Hepatocyte (in vitro differentiated cells): ENCODE measurements around the gene ZNF628. TPM values are rescaled to one million over a fixed set of nuclear protein-coding genes. Genes with fewer than 3 reads are reported as not detected.

Experiments used
- DNase-seq: peaks from one replicate; pipeline ENCODE4 v3.0.0-alpha.2; 2016; ENCODE audit warnings: low spot score
- H2AFZ ChIP-seq: fragments of 200-600 bp; sonication (generic); 2 replicates; pipeline ENCODE4 v1.6.0; 2016; ENCODE audit warnings: antibody characterized with exemption, mild to moderate bottlenecking
- H3K27ac ChIP-seq: fragments of 200-600 bp; sonication (generic); 2 replicates; pipeline ENCODE4 v1.5.1; 2016; ENCODE audit warnings: mild to moderate bottlenecking
- H3K27me3 ChIP-seq: fragments of 200-600 bp; sonication (generic); 2 replicates; pipeline ENCODE4 v1.6.1; 2016
- H3K36me3 ChIP-seq: fragments of 200-600 bp; sonication (generic); replicated peaks from 2 replicates; pipeline ENCODE4 v1.5.1; 2016; ENCODE audit warnings: low read depth; ENCODE audit not compliant: insufficient read depth
- H3K4me1 ChIP-seq: fragments of 200-600 bp; sonication (generic); 2 replicates; pipeline ENCODE4 v1.5.1; 2016; ENCODE audit warnings: mild to moderate bottlenecking, moderate library complexity; ENCODE audit not compliant: insufficient read depth
- H3K4me2 ChIP-seq: fragments of 200-600 bp; sonication (generic); 2 replicates; pipeline ENCODE4 v1.6.0; 2016
- H3K4me3 ChIP-seq: fragments of 200-600 bp; sonication (generic); 2 replicates; pipeline ENCODE4 v1.5.1; 2016; ENCODE audit warnings: mild to moderate bottlenecking
- H3K79me2 ChIP-seq: fragments of 200-600 bp; sonication (generic); 2 replicates; pipeline ENCODE4 v1.6.0; 2017; ENCODE audit warnings: mild to moderate bottlenecking
- H3K9me2 ChIP-seq: fragments of 200-600 bp; sonication (generic); replicated peaks from 2 replicates; pipeline ENCODE4 v1.6.0; 2017; ENCODE audit warnings: mild to moderate bottlenecking; ENCODE audit not compliant: insufficient read depth
- H3K9me3 ChIP-seq: fragments of 200-600 bp; sonication (generic); 2 replicates; pipeline ENCODE4 v1.5.1; 2016; ENCODE audit warnings: low read depth, mild to moderate bottlenecking
- H4K20me1 ChIP-seq: fragments of 200-600 bp; sonication (generic); 2 replicates; pipeline ENCODE4 v1.6.0; 2016; ENCODE audit warnings: mild to moderate bottlenecking; ENCODE audit not compliant: insufficient read depth, poor library complexity, severe bottlenecking
- CTCF ChIP-seq: fragments of 200-600 bp; sonication (generic); IDR thresholded peaks from 2 replicates; pipeline ENCODE4 v1.5.1; 2016; ENCODE audit warnings: antibody characterized with exemption, mild to moderate bottlenecking; ENCODE audit not compliant: poor library complexity
- EZH2 ChIP-seq: fragments of 200-600 bp; sonication (generic); IDR thresholded peaks from 2 replicates; pipeline ENCODE4 v1.6.1; 2016; ENCODE audit warnings: antibody characterized with exemption, mild to moderate bottlenecking, borderline replicate concordance
- EZH2phosphoT487 ChIP-seq: fragments of 200-600 bp; sonication (generic); IDR thresholded peaks from one replicate; pipeline ENCODE4 v1.6.1; 2018; ENCODE audit warnings: antibody characterized with exemption, mild to moderate bottlenecking, low read depth, moderate library complexity; ENCODE audit not compliant: unreplicated experiment, severe bottlenecking
- WGBS: methylation state at CpG from one replicate; pipeline ENCODE4 v1.1.6; 2016; ENCODE audit warnings: low lambda C conversion rate; ENCODE audit errors: missing lambda C conversion rate; 5-methylcytosine and 5-hydroxymethylcytosine counted together
- polyA plus RNA-seq: library from polyadenylated mRNA; unstranded; fragments of >200 nt; fragmentation: Nextera tagmentation; extraction: Ambion mirVana; gene quantifications from 2 replicates; pipeline ENCODE4 v1.2.1, GENCODE V29; 2016
- total RNA-seq: library from RNA; depleted of rRNA; stranded (reverse); fragments of >200 nt; gene quantifications from 2 replicates; pipeline ENCODE4 v1.2.3, GENCODE V29; 2014

The ZNF628 gene
- total and polyA plus RNA-seq, 2 experiments from 2014 or later = 1.2 to 4.7 TPM

- Histone ChIP-seq H3K79me2 (peaks cover 25% of the 10 kb centered on the region), H3K4me1 (peaks cover 17% of the 10 kb centered on the region), H3K9me3 (no peaks in the 10 kb centered on the region), H3K36me3 (no peaks in the 10 kb centered on the region), H3K27me3 (no peaks in the 10 kb centered on the region), H2AFZ (no peak overlapping the region), H3K4me2 (no peak overlapping the region), H3K9me2 (no peaks in the 10 kb centered on the region), H3K4me3 (no peak overlapping the region), H3K27ac (no peak overlapping the region), H4K20me1 (no peaks in the 10 kb centered on the region)
- TF ChIP-seq EZH2 (no peak), CTCF (no peak), EZH2phosphoT487 (no peak)
- 89% methylated on average over 15 of the region's 15 CpGs for WGBS
- no peak for DNase-seq
Observed at GRCh38 chr19:55479451-55480230, 3.2 kb downstream of the ZNF628 start.

DNA sequence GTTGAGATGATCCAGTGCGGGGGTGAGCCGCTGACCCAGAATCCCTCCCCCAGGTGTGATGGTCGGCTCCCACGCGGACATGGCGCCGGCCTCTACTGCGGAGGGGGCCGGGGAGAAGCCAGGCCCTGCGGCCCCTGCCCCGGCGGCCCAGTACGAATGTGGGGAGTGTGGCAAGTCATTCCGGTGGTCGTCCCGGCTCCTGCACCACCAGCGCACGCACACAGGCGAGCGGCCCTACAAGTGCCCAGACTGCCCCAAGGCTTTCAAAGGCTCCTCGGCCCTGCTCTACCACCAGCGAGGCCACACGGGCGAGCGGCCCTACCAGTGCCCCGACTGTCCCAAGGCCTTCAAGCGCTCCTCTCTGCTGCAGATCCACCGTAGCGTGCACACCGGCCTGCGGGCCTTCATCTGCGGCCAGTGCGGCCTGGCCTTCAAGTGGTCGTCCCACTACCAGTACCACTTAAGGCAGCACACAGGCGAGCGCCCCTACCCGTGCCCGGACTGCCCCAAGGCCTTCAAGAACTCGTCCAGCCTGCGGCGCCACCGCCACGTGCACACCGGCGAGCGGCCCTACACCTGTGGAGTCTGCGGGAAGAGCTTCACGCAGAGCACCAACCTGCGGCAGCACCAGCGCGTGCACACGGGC, 4.9 kb downstream of the ZNF628 start:
- DNase-seq = no peak
- no peak overlapping the region for H3K27ac ChIP-seq
- no peaks in the 10 kb centered on the region for H3K36me3 ChIP-seq
- 97% methylated on average over 50 of the region's 52 CpGs for WGBS
- H3K79me2 ChIP-seq = peaks cover 28% of the 10 kb centered on the region
- no peak overlapping the region for H3K4me3 ChIP-seq
- H3K4me1 ChIP-seq = peaks cover 17% of the 10 kb centered on the region
- no peaks in the 10 kb centered on the region for H4K20me1 ChIP-seq
- H3K27me3 ChIP-seq = no peaks in the 10 kb centered on the region
- no peaks in the 10 kb centered on the region for H3K9me2 ChIP-seq
- TF ChIP-seq EZH2phosphoT487 (no peak), CTCF (no peak)
- H3K4me2 ChIP-seq = no peak overlapping the region
- no peak overlapping the region for H2AFZ ChIP-seq
- no peaks in the 10 kb centered on the region for H3K9me3 ChIP-seq

DNA sequence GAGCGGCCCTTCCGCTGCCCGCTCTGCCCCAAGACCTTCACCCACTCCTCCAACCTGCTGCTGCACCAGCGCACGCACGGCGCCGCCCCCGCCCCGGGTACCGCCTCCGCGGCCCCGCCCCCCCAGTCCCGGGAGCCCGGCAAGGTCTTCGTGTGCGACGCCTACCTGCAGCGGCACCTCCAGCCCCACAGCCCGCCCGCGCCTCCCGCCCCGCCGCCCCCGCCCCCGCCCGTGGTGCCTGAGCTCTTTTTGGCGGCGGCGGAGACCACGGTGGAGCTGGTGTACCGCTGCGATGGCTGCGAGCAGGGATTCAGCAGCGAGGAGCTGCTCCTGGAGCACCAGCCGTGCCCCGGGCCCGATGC, 5.4 kb downstream of the ZNF628 start:
- Histone ChIP-seq H3K27ac (no peak overlapping the region), H3K4me2 (no peak overlapping the region), H3K79me2 (peaks cover 28% of the 10 kb centered on the region), H3K9me3 (no peaks in the 10 kb centered on the region), H3K27me3 (no peaks in the 10 kb centered on the region), H3K4me3 (no peak overlapping the region), H3K4me1 (peaks cover 20% of the 10 kb centered on the region), H3K9me2 (no peaks in the 10 kb centered on the region), H4K20me1 (no peaks in the 10 kb centered on the region), H3K36me3 (no peaks in the 10 kb centered on the region), H2AFZ (no peak overlapping the region)
- DNase-seq = no peak
- 81% methylated on average over 7 of the region's 40 CpGs for WGBS
- TF ChIP-seq EZH2phosphoT487 (no peak), EZH2 (no peak), CTCF (no peak)
